Activated CD4-positive, alpha-beta T cell treated with anti-CD3 and anti-CD28 coated beads for 24 hours (primary cell): ENCODE results near the gene PPM1H.
"Not testable (repeated sequence)": the region's sequence is repeated elsewhere in the genome, so short reads cannot be mapped to it uniquely, and the experiment has no call there.

ENCODE experiments used
- DNase-seq, 2 donors: peaks; one replicate each; pipeline ENCODE4 v3.0.0-alpha.2; 2020; ENCODE audit warnings: low read depth in 2 of 2

The PPM1H gene

DNA sequence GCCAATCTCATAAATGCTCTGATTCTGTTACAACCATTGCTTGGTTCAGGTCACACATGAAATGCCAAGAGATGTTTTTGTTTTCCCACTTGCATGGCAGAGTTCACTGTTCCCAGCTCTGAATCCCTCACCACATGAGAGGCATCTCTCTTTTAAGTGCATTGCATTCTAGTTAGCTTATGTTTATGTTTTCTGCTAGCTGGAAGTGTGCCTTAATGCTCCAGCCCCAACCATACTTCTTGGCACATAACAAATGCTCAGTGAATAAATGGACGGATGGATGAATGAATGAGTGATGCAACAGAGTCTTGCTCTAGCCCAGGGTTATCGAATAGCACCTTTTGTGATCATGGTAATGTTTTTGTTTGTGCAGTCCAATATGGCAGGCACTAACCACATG is 197.3 kb downstream of the PPM1H start:
- no peak for DNase-seq

DNA sequence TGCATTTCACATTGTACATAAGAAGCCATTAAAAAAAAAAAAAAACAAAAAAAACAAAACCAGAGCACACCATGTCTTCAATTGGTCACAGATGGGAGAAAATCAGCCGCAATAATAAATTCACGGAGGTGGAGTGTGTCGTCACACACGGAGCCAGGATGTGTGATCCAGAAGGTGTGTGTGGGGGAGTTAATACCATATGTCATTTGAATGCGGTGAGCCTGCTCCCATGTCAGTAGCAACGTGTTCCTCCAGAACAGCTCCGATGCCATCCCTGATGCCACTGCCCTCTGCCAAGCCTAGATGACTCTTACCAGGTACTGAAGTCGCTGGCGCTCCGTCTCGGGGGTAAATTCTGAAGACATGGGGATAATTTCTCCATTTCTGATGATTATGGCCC is 197.8 kb downstream of the PPM1H start:
- no peak for DNase-seq

DNA sequence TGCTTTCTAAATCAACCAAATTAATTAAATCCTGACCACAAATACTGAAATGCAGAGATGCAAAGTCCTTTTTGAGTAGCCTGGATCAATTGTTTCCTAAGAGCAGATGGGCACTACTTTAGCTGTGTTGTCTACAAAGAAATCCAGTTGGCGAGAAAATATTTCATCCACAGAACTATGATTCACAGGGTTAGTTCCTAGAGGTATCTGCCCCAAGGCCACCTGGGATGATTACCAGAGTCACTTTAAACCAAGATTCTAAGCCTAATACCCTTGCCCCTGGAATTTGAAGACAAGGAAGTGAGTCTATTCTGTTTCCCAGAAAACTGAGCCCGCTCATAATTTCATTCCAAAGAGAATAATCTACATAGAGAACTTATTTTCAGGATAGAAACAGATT is 198.4 kb downstream of the PPM1H start:
- DNase-seq: no peak

DNA sequence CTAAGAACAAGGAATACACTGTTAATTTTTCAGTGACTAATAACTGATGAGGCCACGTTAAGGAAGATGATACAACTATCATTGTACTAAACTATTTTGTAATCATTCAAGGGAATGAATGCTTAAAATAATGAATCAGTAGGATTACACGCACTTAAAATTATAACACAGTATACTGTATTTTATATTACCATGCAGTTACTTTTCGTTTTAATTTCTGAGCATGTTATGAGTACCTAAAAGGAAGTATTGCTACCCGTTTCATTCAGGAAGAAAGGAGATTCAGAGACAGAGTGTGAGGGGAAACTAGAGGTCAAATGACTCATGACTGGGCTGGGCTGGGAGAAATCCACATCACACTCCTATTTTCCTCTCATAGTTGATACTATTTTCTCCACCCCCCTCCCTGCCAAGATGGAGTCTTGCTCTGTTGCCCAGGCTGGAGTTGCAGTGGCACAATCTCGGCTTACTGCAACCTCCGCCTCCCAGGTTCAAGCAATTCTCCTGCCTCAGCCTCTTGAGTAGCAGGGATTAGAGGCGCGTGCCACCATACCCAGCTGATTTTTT is 202.0 kb downstream of the PPM1H start:
- no peak for DNase-seq

DNA sequence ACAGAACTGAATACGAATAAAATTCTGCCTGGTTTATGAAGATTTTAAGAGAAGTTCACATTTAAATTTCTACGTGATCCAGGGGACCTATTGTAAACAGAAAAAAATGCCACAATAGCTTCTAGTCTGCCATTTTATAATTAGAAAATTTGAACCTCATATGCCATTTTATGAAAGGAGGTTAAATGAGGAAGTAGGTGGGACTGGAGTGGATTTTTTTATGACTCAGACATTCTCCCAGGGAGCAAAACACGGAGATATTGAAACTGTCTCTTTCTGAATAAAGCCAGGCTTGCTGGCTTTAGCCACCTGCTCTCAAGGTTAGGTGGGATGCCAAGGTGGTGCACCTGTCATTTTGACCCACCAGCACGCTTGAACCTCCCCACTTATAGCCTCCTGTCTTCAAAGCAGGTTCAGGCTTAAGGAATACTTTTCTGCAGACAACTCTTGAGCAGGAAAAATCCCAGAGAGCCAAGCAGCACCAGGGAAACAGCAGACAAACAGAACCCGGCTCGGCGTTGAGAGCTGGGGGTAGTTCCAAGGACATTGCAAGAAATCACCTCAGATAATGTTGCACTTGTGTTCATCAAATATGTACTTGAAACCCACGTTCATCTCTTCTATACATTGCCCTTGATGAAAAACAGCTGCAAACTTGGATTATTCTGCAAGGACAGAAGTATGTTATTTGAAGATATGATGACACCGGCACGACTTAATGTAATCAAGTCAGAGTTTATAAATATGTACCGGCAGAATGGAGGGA is 203.7 kb downstream of the PPM1H start:
- DNase-seq: no peak

DNA sequence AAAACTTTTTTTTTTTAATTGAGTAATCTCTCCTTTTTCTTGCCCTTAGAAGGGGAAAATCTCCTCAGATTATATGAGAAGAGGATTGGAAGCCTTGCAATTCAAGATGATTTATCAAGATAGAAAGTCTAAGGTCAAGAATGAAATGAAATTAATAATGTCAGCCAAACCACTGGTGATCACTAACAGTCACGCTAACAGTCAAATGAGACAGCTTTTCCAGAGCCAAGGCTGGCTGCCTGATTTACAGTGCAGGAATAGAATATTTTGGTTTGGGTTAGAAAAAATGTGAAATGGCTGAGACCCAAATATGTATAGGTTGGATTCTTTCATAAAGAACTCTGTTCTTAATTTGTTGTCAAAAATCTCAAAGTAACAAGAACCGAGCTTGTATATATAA is 204.3 kb downstream of the PPM1H start:
- DNase-seq: no peak

DNA sequence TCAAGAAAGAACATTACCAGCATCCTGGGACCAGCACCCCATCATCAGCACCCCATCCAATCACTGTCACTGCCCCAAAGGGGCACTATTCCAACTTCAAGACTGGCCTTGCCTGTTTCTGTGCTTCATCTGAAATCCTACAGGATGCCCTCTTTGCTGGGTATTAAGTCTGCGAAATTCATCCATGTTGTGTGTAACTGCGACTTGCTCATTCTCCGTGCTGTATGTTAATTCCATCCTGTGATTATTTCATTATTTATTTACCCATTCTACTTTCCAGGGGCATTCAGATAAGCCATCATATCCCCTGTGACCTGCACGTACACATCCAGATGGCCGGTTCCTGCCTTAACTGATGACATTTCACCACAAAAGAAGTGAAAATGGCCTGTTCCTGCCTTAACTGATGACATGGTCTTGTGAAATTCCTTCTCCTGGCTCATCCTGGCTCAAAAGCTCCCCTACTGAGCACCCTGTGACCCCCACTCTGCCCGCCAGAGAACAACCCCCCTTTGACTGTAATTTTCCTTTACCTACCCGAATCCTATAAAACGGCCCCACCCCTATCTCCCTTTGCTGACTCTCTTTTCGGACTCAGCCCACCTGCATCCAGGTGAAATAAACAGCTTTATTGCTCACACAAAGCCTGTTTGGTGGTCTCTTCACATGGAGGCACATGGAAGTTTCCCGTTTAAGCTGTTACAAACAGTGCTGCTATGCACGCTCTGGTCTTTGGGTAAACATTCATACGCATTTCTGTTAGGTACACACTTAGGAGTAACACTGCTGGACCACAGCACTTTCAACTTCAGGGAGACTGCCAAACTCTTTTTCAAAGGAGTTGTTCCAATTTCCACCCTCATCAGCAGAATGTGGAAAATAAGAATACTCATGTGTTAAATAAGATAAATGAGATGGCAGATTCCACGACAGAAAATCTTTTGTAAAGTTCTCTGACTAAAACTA is 205.1 kb downstream of the PPM1H start:
- not testable (repeated sequence) for DNase-seq

DNA sequence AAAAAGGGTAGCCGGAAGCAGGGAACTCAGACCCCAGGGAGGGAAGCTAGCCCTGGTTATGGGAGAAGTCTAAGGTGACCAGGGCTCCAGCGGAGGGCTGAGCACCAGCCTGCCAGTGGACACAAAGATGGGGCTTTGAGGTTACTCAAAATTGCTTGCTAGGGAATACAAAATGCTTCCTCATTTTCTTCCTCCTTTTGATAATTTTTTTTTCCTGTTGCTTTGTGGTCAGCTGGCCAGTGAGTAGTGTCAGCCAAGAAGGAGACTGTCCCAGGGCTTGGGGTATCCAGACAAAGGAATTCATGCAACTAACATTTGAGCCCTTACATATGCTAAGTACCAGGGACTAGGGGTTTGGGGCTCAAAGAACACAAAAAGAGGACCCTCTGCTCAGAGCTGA is 206.2 kb downstream of the PPM1H start:
- no peak for DNase-seq

DNA sequence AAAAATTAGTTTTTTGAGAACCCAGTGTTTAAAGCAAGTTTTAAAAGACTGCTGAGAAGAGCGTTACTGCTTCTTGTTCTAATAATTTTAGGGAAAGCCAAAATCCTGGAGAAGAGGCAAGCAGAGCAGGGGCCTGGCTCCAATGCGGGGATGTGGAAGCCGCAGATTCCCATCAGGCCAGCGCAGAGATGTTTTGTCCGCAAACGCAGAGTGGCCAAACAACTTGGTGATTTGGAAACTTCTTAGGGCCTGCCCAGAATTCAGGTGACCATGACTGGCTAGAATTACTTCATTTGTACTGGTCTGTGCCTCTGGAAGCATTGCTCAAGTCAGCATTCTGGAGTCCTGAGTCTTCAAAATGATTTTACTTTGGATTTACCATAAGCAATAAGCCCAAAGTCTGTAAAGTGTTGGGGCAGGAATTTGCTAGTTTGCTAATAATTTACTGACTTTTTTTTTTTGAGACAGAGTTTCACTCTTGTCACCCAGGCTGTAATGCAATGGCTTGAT is 208.4 kb downstream of the PPM1H start:
- DNase-seq: no peak

DNA sequence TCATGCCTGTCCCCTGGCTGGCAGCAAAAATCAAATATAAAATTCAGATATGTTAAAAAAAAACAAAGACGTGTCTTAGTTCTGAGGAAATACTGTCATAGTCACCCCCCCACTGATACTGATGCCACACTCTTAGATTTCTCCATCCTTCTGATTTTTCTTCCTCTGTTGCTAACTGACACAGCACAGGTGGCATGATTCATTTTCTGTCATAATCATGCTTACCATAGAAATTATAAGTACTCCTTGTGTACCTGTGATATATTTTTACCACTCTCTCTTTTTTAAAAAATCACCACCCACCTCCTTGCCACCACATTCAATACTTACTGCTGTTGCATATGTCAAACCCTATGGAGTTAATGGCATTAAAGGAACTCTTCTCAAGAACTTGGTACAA is 209.2 kb downstream of the PPM1H start:
- DNase-seq: no peak

DNA sequence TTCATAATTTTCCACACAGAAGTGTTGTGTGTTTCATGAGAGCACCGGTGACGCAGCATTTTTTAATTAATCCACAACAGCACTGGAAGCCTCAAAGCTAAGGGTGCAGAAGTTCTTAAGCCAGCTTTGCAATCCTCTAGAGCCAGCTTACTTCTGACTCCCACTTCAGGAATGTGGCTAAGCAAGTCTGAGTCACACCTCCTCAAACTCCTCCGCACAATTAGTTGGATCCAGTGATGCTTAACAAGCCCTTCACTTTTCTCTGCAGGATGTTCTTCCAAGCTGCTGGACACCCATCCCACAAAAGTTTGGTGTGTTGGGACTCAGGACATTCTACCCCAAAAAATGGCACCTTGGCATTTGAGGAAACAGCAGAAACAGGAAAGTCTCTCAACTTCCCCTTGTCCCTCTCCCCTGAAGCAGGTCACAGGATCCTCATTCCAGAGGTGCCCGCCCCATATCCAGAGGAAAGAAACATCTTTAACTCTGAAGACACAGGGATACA is 210.0 kb downstream of the PPM1H start:
- no peak for DNase-seq

DNA sequence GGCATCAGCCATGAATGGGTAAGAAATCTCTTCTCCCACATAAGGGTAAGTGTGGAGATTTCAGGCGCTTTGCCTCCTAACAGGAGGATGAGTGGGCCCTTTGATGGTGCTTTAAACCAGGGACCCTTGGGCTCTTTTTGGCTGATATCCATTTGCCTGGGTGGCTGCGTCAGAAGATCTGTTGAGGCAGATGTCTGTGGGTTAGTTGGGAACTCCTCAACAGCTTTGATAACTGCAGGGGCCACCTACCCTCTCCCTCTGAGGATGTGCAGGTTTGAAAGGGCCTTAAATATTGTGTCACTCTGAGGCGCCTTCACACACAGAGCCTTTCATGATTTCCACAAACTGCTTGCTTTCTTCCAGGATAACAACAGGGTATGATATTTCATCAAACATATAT is 210.7 kb downstream of the PPM1H start:
- DNase-seq: no peak

DNA sequence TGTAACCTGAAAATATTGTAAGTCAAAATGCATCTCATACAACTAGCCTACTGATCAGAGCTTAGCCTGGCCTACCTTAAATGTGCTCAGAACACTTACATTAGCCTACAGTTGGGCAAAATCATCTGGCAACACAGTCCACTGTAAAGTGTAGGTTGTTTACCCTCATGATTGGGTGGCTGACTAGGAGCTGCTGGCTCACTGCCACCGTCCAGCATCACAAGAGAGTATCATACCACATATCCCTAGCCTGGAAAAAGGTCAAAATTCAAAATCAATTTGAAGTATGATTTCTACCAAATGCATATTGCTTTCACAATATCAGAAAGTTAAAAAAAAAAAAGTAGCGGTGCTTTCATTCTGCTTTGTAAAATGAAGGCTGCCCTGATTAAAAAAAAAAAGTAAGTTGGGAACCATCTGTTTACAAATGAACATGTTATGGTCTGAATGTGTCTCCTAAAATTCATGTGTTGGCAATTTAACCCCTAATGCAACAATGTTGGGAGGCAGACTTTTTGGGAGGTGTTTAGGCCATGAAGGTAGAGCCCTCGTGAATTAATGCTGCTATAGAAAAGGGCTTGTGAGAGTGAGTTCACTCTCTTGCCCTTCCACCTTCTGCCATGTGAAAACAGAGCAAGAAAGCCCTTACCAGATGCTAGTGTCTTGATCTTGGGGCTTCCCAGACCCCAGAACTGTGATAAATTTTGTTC is 211.8 kb downstream of the PPM1H start:
- no peak for DNase-seq

DNA sequence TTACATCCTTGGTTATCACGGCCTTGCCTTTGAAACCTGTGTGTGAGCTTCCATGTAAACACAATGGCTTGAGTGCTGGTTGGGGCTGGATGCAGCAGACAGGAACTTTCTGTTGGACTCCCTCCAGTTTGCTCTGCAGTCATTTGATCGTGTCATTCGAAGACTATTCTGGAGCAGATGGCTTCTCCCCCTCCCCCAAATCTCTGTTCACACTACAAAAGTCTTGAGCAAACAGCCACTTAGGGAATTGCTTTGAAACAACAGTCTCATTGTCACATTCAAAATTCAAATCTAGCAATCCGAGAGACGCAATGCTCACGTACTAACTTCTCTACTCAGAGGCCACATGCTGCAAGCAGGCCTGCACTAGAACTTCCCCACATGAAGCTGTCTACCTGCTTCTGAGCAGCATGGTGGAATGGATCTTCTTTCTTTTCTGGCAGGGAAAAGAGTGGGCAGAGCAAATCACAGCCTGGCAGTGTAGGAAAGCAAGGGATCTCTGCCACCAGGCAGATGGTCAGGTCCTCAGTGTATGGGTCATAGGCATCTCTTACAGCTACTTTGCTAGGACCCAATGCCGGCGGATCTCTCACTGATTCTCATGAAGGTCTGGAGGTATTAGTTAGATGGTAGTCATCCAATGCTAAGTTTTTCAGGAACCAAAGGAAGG is 214.2 kb downstream of the PPM1H start:
- DNase-seq: no peak

DNA sequence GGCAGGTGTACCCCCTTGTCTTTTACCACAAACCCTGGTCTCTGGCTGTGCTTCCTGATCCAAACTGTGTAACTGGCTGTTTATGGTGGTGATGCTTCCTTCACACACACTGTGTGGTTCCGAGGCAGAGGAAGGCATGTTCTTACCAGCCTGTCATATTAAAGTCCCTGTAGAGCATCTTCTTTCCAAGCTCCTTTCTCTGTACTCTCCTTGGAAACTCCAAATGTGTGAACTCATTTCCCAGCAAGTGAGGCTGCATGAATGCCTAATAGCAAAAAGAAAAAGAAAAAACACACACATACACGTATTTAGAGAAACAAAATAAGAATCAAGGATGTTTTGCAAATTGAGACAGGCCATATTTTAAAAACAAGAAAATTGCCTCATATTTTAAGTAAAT is 214.9 kb downstream of the PPM1H start:
- DNase-seq: no peak

DNA sequence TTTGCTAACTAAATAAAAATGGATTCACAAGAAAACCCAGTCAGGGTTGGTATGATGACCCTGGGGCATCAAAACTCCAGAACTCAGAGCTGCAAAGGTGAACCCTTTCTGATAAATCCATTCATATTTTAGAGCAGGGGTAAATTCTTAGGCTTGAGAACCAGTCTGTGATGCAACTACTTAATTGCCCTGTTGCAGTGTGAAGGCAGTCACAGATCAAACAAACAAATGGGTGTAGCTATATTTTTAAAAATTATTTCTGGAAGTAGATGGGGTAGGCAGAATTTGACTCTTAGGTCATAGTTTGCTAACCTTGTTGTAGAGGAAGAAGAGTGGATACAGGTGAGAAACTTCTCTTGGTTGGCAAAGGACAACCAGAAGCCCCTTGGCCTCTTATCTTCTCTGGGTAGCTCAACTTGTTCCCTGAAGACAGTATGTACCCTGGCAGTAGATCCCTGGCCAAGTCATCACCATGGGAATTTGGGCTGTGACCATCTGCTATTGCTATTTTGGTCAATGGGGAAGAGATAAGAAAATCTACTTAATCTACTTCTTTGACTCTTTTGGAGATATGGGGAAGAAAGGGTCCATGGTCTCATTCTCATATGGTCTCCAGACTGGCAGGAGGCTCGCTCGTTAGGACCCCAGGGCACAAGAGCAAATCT is 216.1 kb downstream of the PPM1H start:
- DNase-seq: no peak

DNA sequence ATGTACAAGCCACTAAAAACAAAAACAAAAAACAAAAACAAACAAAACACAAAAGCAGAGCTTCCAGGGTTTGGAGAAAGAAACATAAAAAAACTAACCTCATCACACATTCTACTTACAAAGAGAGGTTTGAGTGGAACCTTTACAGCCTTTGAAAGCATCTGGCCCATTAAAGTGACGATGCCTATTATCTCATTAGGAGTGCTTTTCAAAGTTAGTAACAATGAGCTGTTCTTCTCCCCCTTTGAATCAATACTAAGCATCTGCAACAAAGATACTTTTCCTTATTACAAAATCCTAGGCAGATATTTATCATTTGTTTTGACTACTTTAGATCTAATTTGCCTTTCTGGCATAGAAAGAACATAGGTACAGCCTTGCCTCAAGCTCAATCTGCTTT is 217.3 kb downstream of the PPM1H start:
- DNase-seq: no peak

DNA sequence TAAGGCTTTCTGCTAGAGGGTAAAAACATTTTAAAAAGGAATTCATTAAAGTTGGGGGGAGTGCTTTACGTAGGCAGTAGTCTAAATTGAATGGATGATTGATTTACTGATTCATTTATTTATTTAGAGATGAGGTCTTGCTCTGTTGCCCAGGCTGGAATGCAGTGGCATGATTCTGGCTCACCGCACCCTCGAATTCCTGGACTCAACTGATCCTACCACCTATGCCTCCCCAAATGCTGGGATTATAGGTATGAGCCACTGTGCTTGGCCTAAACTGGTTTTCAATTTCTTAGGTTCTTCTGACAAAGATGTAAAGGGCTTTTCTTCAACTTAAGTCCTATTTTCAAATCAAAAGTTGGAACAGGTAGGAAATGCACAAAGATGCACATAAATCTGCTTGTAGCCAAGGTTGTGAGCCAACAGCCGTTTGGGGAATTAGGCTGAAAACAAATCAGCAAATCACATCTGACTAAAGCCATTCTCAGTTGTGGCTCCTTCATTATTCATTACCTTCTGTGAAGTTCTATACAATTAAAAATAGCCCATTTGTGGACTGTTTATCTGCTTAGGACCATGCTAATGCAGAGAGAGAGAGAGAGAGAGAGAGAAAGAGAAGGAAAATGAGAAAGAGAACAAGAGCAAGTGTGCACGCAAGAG is 218.0 kb downstream of the PPM1H start:
- DNase-seq: no peak

DNA sequence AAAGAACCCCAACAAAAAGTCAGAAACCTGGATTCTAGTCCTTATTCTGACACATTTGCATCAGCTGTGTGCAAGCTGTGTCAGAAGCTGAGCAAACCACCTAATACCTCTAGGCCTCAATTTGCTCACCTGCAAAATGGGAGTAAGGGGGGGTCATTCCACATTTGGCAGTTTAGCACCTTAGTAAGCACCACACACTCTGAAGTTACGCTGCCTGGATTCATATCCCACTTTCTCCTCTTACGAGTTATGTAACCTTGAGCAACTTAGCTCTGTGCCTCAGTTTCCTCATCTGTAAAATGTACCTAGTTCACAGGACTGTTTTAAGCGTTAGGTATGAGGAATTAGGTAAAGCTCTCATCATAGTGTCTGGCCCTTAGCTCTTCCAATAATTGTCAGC is 218.9 kb downstream of the PPM1H start:
- no peak for DNase-seq
